IPS DF 6.9 (cell line): ENCODE measurements around the gene PDE8B.

Experiments
- DNase-seq: peaks from one replicate; pipeline ENCODE4 v3.0.0-alpha.2; 2013; ENCODE audit warnings: low read depth, low spot score
- H3K27ac ChIP-seq: one replicate; pipeline ENCODE4 v1.5.1; 2013; ENCODE audit warnings: low read length, control low read depth
- H3K27me3 ChIP-seq: 2 replicates; pipeline ENCODE4 v1.6.1; 2013; ENCODE audit warnings: mild to moderate bottlenecking, low read length; ENCODE audit not compliant: control insufficient read depth, insufficient read depth
- H3K36me3 ChIP-seq: 2 replicates; pipeline ENCODE4 v1.6.1; 2013; ENCODE audit warnings: low read length; ENCODE audit not compliant: control insufficient read depth, insufficient read depth
- H3K4me1 ChIP-seq: 2 replicates; pipeline ENCODE4 v1.6.1; 2013; ENCODE audit warnings: low read length; ENCODE audit not compliant: control insufficient read depth, insufficient read depth
- H3K4me3 ChIP-seq: 2 replicates; pipeline ENCODE4 v1.5.1; 2013; ENCODE audit warnings: mild to moderate bottlenecking, low read length
- H3K9me3 ChIP-seq: 2 replicates; pipeline ENCODE4 v1.6.1; 2013; ENCODE audit warnings: low read length, inconsistent platforms; ENCODE audit not compliant: control insufficient read depth, insufficient read depth
- WGBS: extraction: QIAGEN DNeasy Blood & Tissue Kit; methylation state at CpG from one replicate; pipeline ENCODE4 v1.1.7; 2013; ENCODE audit warnings: mixed read lengths, missing lambda C conversion rate; ENCODE audit not compliant: insufficient read length, insufficient coverage; 5-methylcytosine and 5-hydroxymethylcytosine counted together

PDE8B gene

GRCh38 chr5:77230727-77231470, 20.4 kb downstream of the PDE8B start:
- no peaks in the 10 kb centered on the region for H3K27me3 ChIP-seq
- no CpG with 5 or more reads among the region's 4 CpGs for WGBS
- no peaks in the 10 kb centered on the region for H3K36me3 ChIP-seq
- no peak for DNase-seq
- H3K9me3 ChIP-seq: no peaks in the 10 kb centered on the region
- H3K4me1 ChIP-seq: no peaks in the 10 kb centered on the region
- no peak overlapping the region for H3K27ac ChIP-seq
- H3K4me3 ChIP-seq: no peak overlapping the region

- no peak for DNase-seq
- H3K9me3 ChIP-seq: no peaks in the 10 kb centered on the region
- no peak overlapping the region for H3K27ac ChIP-seq
- no peaks in the 10 kb centered on the region for H3K4me1 ChIP-seq
- WGBS: no CpG with 5 or more reads among the region's 8 CpGs
- no peaks in the 10 kb centered on the region for H3K36me3 ChIP-seq
- no peak overlapping the region for H3K4me3 ChIP-seq
- H3K27me3 ChIP-seq: no peaks in the 10 kb centered on the region
Observed at GRCh38 chr5:77231471-77232138, 21.1 kb downstream of the PDE8B start.

- DNase-seq: no peak
- Histone ChIP-seq H3K4me1 (no peaks in the 10 kb centered on the region), H3K9me3 (no peaks in the 10 kb centered on the region), H3K27me3 (no peaks in the 10 kb centered on the region), H3K27ac (no peak overlapping the region), H3K4me3 (no peak overlapping the region), H3K36me3 (no peaks in the 10 kb centered on the region)
- WGBS: no CpG with 5 or more reads among the region's 6 CpGs
Observed at GRCh38 chr5:77232574-77233358, 22.3 kb downstream of the PDE8B start.

GRCh38 chr5:77235846-77236721, 25.6 kb downstream of the PDE8B start:
- DNase-seq: no peak
- no peaks in the 10 kb centered on the region for H3K36me3 ChIP-seq
- no peaks in the 10 kb centered on the region for H3K9me3 ChIP-seq
- H3K4me1 ChIP-seq: no peaks in the 10 kb centered on the region
- no peak overlapping the region for H3K27ac ChIP-seq
- WGBS: no CpG with 5 or more reads among the region's 3 CpGs
- H3K4me3 ChIP-seq: no peak overlapping the region
- no peaks in the 10 kb centered on the region for H3K27me3 ChIP-seq

- no peak overlapping the region for H3K27ac ChIP-seq
- 100% methylated on average over 1 of the region's 3 CpGs for WGBS
- DNase-seq: no peak
Observed at GRCh38 chr5:77239126-77239741, 28.8 kb downstream of the PDE8B start.

GRCh38 chr5:77241444-77241843, 31.0 kb downstream of the PDE8B start:
- no peak overlapping the region for H3K27ac ChIP-seq
- no peaks in the 10 kb centered on the region for H3K27me3 ChIP-seq
- H3K4me1 ChIP-seq: no peaks in the 10 kb centered on the region
- WGBS: no CpG with 5 or more reads among the region's 1 CpG
- no peak for DNase-seq
- no peaks in the 10 kb centered on the region for H3K9me3 ChIP-seq
- H3K36me3 ChIP-seq: no peaks in the 10 kb centered on the region
- no peak overlapping the region for H3K4me3 ChIP-seq

More at GRCh38 chr5:77239126-77239741, 28.8 kb downstream of the PDE8B start:
- Histone ChIP-seq H3K27me3 (no peaks in the 10 kb centered on the region), H3K4me1 (no peaks in the 10 kb centered on the region), H3K9me3 (no peaks in the 10 kb centered on the region), H3K4me3 (no peak overlapping the region), H3K36me3 (no peaks in the 10 kb centered on the region)

- no peak for DNase-seq
- H3K4me3 ChIP-seq: no peak overlapping the region
- no peaks in the 10 kb centered on the region for H3K36me3 ChIP-seq
- H3K27me3 ChIP-seq: no peaks in the 10 kb centered on the region
- no peaks in the 10 kb centered on the region for H3K9me3 ChIP-seq
- H3K27ac ChIP-seq: no peak overlapping the region
- no peaks in the 10 kb centered on the region for H3K4me1 ChIP-seq
- whole genome bisulfite sequencing: no CpG with 5 or more reads among the region's 2 CpGs
Observed at GRCh38 chr5:77249475-77249874, 39.0 kb downstream of the PDE8B start.

GRCh38 chr5:77250021-77250420, 39.5 kb downstream of the PDE8B start:
- H3K4me3 ChIP-seq: no peak overlapping the region
- DNase-seq: no peak
- H3K36me3 ChIP-seq: no peaks in the 10 kb centered on the region
- WGBS: no CpG with 5 or more reads among the region's 4 CpGs
- H3K27me3 ChIP-seq: no peaks in the 10 kb centered on the region
- H3K9me3 ChIP-seq: no peaks in the 10 kb centered on the region
- H3K27ac ChIP-seq: no peak overlapping the region
- H3K4me1 ChIP-seq: no peaks in the 10 kb centered on the region

- no peaks in the 10 kb centered on the region for H3K36me3 ChIP-seq
- H3K9me3 ChIP-seq: no peaks in the 10 kb centered on the region
- WGBS: no CpG with 5 or more reads among the region's 3 CpGs
Observed at GRCh38 chr5:77251921-77252320, 41.4 kb downstream of the PDE8B start.

More at GRCh38 chr5:77251921-77252320, 41.4 kb downstream of the PDE8B start:
- Histone ChIP-seq H3K27ac (no peak overlapping the region), H3K4me3 (no peak overlapping the region), H3K4me1 (no peaks in the 10 kb centered on the region), H3K27me3 (no peaks in the 10 kb centered on the region)
- no peak for DNase-seq
